ENCODE measurements around the gene DGCR8. TPM values are rescaled to one million over a fixed set of nuclear protein-coding genes. Genes with fewer than 3 reads are reported as not detected.
A peak's percentile ranks its signal among the peaks of the same experiment; 100 is the strongest.

Gene DGCR8
- total RNA-seq, 1 donor from 2014 or later = 38.1 TPM

DNA sequence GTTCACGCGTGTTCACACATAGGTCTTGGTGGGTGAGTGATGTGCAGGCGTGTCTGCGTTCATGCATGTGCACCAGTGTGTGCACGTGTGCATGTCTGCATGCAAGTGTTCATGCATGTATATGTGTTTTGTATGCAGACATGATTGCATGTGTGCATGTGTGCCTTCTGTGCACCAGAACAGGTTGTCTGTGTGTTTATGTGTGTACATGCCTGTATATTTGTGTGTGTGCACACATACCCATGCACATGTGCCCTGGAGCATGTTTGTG, 56.5 kb downstream of the DGCR8 start:
- Histone ChIP-seq H3K9ac (ENCODE audit: low read depth in 1 of 3, low read length in 3 of 3) (peak overlapping the region; percentile 42 to 76 (median 51)), H3K27ac (ENCODE audit: low read depth, low read length) (no peak overlapping the region), H3K4me3 (ENCODE audit: low read length in 3 of 3) (peak overlapping the region in 2 of 3 donors; percentile 32 to 49), H3K4me1 (ENCODE audit: control insufficient read depth in 3 of 3, insufficient read depth in 3 of 3, low read length in 3 of 3) (peaks cover 54 to 65% (median 62%) of the 10 kb centered on the region in 3 donors), H3K9me3 (ENCODE audit: control insufficient read depth in 3 of 3, low read length in 3 of 3) (no peaks in the 10 kb centered on the region), H3K27me3 (ENCODE audit: control insufficient read depth in 3 of 3, insufficient read depth in 3 of 3, low read length in 3 of 3) (no peaks in the 10 kb centered on the region), H3K36me3 (ENCODE audit: control insufficient read depth in 3 of 3, insufficient read depth in 3 of 3, low read length in 3 of 3) (peaks cover 7 to 11% (median 8%) of the 10 kb centered on the region in 3 donors)

DNA sequence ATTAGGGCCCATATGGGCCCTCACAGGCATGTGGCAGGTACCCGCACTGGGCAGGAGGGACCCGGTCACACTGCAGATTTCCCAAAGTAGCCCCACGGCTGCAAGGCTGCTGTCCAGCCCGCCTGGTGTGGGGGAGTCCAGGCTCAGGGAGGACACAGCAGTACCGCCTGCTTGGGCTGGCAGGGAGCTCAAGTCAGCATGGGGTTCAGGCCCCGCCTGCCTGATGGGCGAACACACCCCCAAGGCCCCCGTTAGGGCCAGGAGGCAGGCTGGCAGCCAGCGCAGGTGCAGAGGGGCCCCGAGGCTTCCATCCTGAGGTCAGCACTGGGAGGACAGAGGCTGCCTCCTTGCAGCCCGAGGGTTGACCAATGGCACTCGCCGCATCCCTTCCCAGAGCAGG, 57.1 kb downstream of the DGCR8 start:
- peaks cover 54 to 64% (median 62%) of the 10 kb centered on the region in 3 donors for H3K4me1 ChIP-seq (ENCODE audit: control insufficient read depth in 3 of 3, insufficient read depth in 3 of 3, low read length in 3 of 3)
- peak overlapping the region in 1 of 3 donors; percentile 25 for H3K4me3 ChIP-seq (ENCODE audit: low read length in 3 of 3)
- no peaks in the 10 kb centered on the region for H3K9me3 ChIP-seq (ENCODE audit: control insufficient read depth in 3 of 3, low read length in 3 of 3)
- peak overlapping the region; percentile 42 to 76 (median 51) for H3K9ac ChIP-seq (ENCODE audit: low read depth in 1 of 3, low read length in 3 of 3)
- H3K36me3 ChIP-seq (ENCODE audit: control insufficient read depth in 3 of 3, insufficient read depth in 3 of 3, low read length in 3 of 3) = peaks cover 7 to 15% (median 8%) of the 10 kb centered on the region in 3 donors
- H3K27me3 ChIP-seq (ENCODE audit: control insufficient read depth in 3 of 3, insufficient read depth in 3 of 3, low read length in 3 of 3) = no peaks in the 10 kb centered on the region
- peak overlapping the region; percentile 64 for H3K27ac ChIP-seq (ENCODE audit: low read depth, low read length)

DNA sequence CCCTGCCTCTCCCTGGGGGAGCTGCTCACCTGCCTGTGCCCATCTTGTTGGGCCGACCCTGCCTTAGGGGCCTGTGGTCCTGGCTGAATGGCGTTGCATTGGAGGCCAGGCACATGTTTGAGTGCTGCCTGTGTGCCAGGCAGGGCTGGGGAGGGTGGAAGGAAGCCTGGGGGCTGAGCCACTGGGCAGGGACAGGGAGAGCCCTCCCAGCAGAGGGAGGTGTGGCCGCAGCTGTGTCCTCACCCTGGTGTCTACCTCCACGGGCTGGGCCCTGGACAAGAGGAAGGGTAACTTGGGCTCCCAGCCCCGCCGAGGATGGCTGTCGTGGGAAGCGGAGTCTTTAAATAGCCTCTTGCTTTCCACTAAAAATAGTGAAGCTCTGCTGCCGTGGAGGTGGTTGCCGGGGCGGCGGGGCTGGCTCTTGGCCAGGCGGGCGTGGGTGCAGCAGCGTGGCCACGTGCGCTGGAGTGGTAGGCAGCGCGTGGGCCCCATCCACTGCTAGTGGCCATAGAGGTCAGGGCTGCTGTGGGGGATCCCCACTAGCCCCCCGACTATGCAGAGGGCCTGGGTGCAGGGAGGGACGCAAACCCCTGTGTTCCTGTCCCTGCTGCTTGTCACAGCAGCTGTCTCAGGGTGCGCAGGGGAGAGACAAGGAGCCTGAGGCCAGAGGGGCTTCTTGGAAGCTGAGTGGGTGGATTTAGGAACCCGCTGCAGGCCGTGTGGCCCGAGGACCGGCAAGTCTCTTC, 57.8 kb downstream of the DGCR8 start:
- H3K4me3 ChIP-seq (ENCODE audit: low read length in 3 of 3) = peak overlapping the region in 2 of 3 donors; percentile 25 to 64
- H3K27ac ChIP-seq (ENCODE audit: low read depth, low read length) = peak overlapping the region; percentile 64
- no peaks in the 10 kb centered on the region for H3K27me3 ChIP-seq (ENCODE audit: control insufficient read depth in 3 of 3, insufficient read depth in 3 of 3, low read length in 3 of 3)
- peaks cover 47 to 57% (median 57%) of the 10 kb centered on the region in 3 donors for H3K4me1 ChIP-seq (ENCODE audit: control insufficient read depth in 3 of 3, insufficient read depth in 3 of 3, low read length in 3 of 3)
- peaks cover 7 to 15% (median 11%) of the 10 kb centered on the region in 3 donors for H3K36me3 ChIP-seq (ENCODE audit: control insufficient read depth in 3 of 3, insufficient read depth in 3 of 3, low read length in 3 of 3)
- no peaks in the 10 kb centered on the region for H3K9me3 ChIP-seq (ENCODE audit: control insufficient read depth in 3 of 3, low read length in 3 of 3)
- H3K9ac ChIP-seq (ENCODE audit: low read depth in 1 of 3, low read length in 3 of 3) = peak overlapping the region; percentile 19 to 76 (median 57)

DNA sequence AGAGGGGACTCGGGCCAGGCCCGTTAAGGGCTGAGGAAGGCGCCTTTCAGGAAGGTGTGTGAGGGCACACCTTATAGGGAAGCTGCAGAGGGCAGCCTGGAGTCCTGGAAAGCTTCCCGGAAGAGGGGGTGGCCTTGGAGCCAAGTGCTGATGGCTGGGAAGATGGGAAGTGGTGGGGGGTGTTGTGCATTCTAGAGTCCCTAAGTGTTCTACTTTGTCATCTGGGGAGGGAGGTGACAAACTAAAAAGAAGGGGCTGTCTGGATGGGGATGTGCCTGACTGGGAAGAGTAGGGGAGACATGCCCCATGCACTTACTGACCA, 58.3 kb downstream of the DGCR8 start:
- H3K9ac ChIP-seq (ENCODE audit: low read depth in 1 of 3, low read length in 3 of 3) = peak overlapping the region; percentile 19 to 76 (median 33)
- peaks cover 42 to 52% (median 51%) of the 10 kb centered on the region in 3 donors for H3K4me1 ChIP-seq (ENCODE audit: control insufficient read depth in 3 of 3, insufficient read depth in 3 of 3, low read length in 3 of 3)
- H3K4me3 ChIP-seq (ENCODE audit: low read length in 3 of 3) = no peak overlapping the region
- H3K9me3 ChIP-seq (ENCODE audit: control insufficient read depth in 3 of 3, low read length in 3 of 3) = no peaks in the 10 kb centered on the region
- peaks cover 9 to 15% (median 11%) of the 10 kb centered on the region in 3 donors for H3K36me3 ChIP-seq (ENCODE audit: control insufficient read depth in 3 of 3, insufficient read depth in 3 of 3, low read length in 3 of 3)
- H3K27ac ChIP-seq (ENCODE audit: low read depth, low read length) = peak overlapping the region; percentile 64
- H3K27me3 ChIP-seq (ENCODE audit: control insufficient read depth in 3 of 3, insufficient read depth in 3 of 3, low read length in 3 of 3) = no peaks in the 10 kb centered on the region

DNA sequence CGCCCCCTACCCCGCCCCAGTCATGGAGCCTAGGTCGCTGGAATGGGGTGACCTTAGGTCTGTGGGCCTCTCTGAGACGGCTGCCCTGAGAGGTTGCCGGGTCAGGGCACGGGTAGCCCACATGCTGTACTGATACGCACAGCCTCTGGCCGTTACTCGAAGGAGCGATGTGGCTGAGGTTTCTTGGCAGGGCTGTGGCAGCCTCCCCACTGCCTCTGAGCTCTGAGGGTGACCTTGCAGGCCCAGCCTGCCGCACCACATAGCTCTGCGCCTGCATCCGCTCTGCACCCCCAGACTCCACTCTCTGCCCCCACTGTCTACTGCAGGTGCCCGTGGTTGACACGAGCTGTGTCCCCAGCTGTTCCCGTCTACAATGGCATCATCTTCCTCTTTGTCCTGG, 58.8 kb downstream of the DGCR8 start:
- Histone ChIP-seq H3K4me3 (ENCODE audit: low read length in 3 of 3) (no peak overlapping the region), H3K27ac (ENCODE audit: low read depth, low read length) (no peak overlapping the region), H3K4me1 (ENCODE audit: control insufficient read depth in 3 of 3, insufficient read depth in 3 of 3, low read length in 3 of 3) (peaks cover 39 to 47% (median 47%) of the 10 kb centered on the region in 3 donors), H3K9me3 (ENCODE audit: control insufficient read depth in 3 of 3, low read length in 3 of 3) (no peaks in the 10 kb centered on the region), H3K36me3 (ENCODE audit: control insufficient read depth in 3 of 3, insufficient read depth in 3 of 3, low read length in 3 of 3) (peaks cover 11 to 15% (median 13%) of the 10 kb centered on the region in 3 donors), H3K9ac (ENCODE audit: low read depth in 1 of 3, low read length in 3 of 3) (no peak overlapping the region), H3K27me3 (ENCODE audit: control insufficient read depth in 3 of 3, insufficient read depth in 3 of 3, low read length in 3 of 3) (no peaks in the 10 kb centered on the region)

DNA sequence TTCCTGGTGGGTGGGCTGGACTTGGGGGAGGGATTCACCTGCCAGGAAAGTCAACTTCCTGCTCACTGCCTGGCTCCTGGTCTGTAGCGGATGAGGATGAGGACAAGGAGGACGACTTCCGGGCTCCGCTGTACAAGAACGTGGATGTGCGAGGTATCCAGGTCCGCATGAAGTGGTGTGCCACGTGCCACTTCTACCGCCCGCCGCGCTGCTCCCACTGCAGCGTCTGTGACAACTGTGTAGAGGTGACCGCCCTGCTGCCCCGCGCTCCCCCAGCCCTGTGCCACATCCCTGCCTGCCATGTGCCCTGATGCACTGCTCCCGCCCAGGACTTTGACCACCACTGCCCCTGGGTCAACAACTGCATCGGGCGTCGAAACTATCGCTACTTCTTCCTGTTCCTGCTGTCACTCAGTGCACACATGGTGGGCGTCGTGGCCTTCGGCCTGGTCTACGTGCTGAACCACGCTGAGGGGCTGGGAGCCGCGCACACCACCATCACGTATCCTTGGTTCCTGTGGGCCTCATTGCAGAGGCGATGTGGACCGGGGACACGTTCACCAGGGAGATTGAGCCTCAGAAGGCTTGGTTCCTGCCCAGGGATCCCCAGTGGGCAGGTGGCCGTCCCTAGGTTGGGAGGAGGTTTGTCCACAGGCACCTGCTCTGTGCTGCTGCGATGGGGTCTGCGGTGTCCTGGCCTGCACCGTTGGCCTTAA, 59.5 kb downstream of the DGCR8 start:
- peaks cover 11 to 17% (median 16%) of the 10 kb centered on the region in 3 donors for H3K36me3 ChIP-seq (ENCODE audit: control insufficient read depth in 3 of 3, insufficient read depth in 3 of 3, low read length in 3 of 3)
- no peak overlapping the region for H3K4me3 ChIP-seq (ENCODE audit: low read length in 3 of 3)
- H3K4me1 ChIP-seq (ENCODE audit: control insufficient read depth in 3 of 3, insufficient read depth in 3 of 3, low read length in 3 of 3) = peaks cover 32 to 40% (median 40%) of the 10 kb centered on the region in 3 donors
- H3K9me3 ChIP-seq (ENCODE audit: control insufficient read depth in 3 of 3, low read length in 3 of 3) = no peaks in the 10 kb centered on the region
- H3K27ac ChIP-seq (ENCODE audit: low read depth, low read length) = no peak overlapping the region
- H3K27me3 ChIP-seq (ENCODE audit: control insufficient read depth in 3 of 3, insufficient read depth in 3 of 3, low read length in 3 of 3) = no peaks in the 10 kb centered on the region
- H3K9ac ChIP-seq (ENCODE audit: low read depth in 1 of 3, low read length in 3 of 3) = no peak overlapping the region

DNA sequence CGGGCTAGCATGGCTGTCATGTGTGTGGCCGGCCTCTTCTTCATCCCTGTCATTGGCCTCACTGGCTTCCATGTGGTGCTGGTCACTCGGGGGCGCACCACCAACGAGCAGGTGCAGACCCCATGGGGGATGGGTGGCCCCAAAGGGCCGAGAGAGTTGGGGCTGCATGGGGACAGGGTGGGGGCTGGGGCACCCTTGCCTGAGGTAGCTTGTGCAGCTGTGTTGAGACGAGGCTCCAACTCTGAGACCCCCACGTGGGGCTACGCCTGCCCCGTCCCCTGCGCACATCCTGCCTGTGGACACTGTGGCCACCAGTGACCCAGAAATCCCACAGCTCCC, 60.0 kb downstream of the DGCR8 start:
- Histone ChIP-seq H3K4me1 (ENCODE audit: control insufficient read depth in 3 of 3, insufficient read depth in 3 of 3, low read length in 3 of 3) (peaks cover 30 to 35% (median 35%) of the 10 kb centered on the region in 3 donors), H3K9ac (ENCODE audit: low read depth in 1 of 3, low read length in 3 of 3) (no peak overlapping the region), H3K36me3 (ENCODE audit: control insufficient read depth in 3 of 3, insufficient read depth in 3 of 3, low read length in 3 of 3) (peaks cover 11 to 17% (median 16%) of the 10 kb centered on the region in 3 donors), H3K27ac (ENCODE audit: low read depth, low read length) (no peak overlapping the region), H3K4me3 (ENCODE audit: low read length in 3 of 3) (no peak overlapping the region), H3K27me3 (ENCODE audit: control insufficient read depth in 3 of 3, insufficient read depth in 3 of 3, low read length in 3 of 3) (no peaks in the 10 kb centered on the region), H3K9me3 (ENCODE audit: control insufficient read depth in 3 of 3, low read length in 3 of 3) (no peaks in the 10 kb centered on the region)

DNA sequence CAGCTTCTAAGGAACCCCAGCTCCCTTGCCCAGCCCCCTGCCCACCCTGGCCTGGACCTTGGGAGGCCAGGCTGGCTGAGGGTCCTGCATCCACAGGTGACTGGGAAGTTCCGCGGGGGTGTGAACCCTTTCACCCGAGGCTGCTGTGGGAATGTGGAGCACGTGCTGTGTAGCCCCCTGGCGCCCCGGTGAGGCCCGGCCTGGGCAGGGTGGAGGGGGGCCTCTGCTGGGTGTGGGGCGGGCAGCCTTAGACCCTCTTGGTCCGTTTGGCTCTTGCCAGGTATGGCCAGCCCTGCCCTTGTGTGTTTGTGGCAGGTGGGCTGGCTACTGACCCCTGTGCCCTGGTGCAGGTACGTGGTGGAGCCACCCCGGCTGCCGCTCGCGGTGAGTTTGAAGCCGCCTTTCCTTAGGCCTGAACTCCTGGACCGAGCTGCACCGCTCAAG, 60.5 kb downstream of the DGCR8 start:
- H3K9ac ChIP-seq (ENCODE audit: low read depth in 1 of 3, low read length in 3 of 3) = no peak overlapping the region
- no peaks in the 10 kb centered on the region for H3K27me3 ChIP-seq (ENCODE audit: control insufficient read depth in 3 of 3, insufficient read depth in 3 of 3, low read length in 3 of 3)
- no peak overlapping the region for H3K27ac ChIP-seq (ENCODE audit: low read depth, low read length)
- H3K36me3 ChIP-seq (ENCODE audit: control insufficient read depth in 3 of 3, insufficient read depth in 3 of 3, low read length in 3 of 3) = peaks cover 11 to 17% (median 16%) of the 10 kb centered on the region in 3 donors
- peaks cover 26 to 30% (median 30%) of the 10 kb centered on the region in 3 donors for H3K4me1 ChIP-seq (ENCODE audit: control insufficient read depth in 3 of 3, insufficient read depth in 3 of 3, low read length in 3 of 3)
- no peaks in the 10 kb centered on the region for H3K9me3 ChIP-seq (ENCODE audit: control insufficient read depth in 3 of 3, low read length in 3 of 3)
- no peak overlapping the region for H3K4me3 ChIP-seq (ENCODE audit: low read length in 3 of 3)

DNA sequence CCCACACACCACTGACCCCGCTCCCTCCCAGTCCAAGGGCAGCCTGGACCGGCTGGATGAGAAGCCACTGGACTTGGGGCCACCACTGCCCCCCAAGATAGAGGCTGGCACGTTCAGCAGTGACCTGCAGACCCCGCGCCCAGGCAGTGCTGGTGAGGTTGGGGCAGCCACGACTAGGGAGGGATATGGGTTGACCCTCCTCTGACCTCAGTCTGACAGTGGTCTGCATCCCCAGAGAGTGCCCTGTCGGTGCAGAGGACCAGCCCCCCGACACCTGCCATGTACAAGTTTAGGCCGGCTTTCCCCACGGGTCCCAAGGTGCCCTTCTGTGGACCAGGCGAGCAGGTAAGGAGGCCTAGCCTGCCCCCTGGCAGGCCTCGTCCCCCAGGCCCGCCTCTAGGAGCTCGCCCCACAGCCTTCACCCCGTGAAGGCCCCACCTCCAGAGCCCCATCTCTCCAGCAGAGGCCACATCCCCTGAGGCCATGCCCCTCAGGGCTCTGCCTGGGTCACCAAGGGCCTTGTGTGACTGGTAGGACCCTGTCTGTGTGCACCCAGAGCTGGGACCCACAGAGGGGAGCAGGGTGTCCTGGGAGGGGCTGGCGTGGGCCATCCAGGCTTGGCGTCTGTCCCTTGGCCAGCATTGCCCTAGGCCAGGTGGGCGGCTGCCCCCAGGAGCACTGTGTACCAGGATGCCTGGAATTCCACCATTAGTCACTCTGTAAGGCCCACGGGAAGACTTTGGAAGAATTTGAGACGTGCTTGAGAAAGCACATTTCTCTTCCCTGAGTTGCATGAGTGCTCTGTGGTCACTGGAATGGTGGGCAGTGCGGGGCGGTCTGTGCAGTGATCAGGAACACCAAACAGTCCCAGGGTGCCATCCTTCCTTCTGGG, 61.4 kb downstream of the DGCR8 start:
- H3K36me3 ChIP-seq (ENCODE audit: control insufficient read depth in 3 of 3, insufficient read depth in 3 of 3, low read length in 3 of 3) = peaks cover 11 to 17% (median 16%) of the 10 kb centered on the region in 3 donors
- H3K9me3 ChIP-seq (ENCODE audit: control insufficient read depth in 3 of 3, low read length in 3 of 3) = no peaks in the 10 kb centered on the region
- H3K27me3 ChIP-seq (ENCODE audit: control insufficient read depth in 3 of 3, insufficient read depth in 3 of 3, low read length in 3 of 3) = no peaks in the 10 kb centered on the region
- no peak overlapping the region for H3K4me3 ChIP-seq (ENCODE audit: low read length in 3 of 3)
- H3K27ac ChIP-seq (ENCODE audit: low read depth, low read length) = no peak overlapping the region
- H3K9ac ChIP-seq (ENCODE audit: low read depth in 1 of 3, low read length in 3 of 3) = peak overlapping the region in 1 of 3 donors; percentile 16
- peaks cover 17 to 21% (median 21%) of the 10 kb centered on the region in 3 donors for H3K4me1 ChIP-seq (ENCODE audit: control insufficient read depth in 3 of 3, insufficient read depth in 3 of 3, low read length in 3 of 3)

Measured in skeletal muscle tissue (tissue), 4 donors.